ENCODE measurements around the gene PLIN1.
"Not testable (repeated sequence)": the region's sequence is repeated elsewhere in the genome, so short reads cannot be mapped to it uniquely, and the experiment has no call there.

Gene PLIN1, protein sequence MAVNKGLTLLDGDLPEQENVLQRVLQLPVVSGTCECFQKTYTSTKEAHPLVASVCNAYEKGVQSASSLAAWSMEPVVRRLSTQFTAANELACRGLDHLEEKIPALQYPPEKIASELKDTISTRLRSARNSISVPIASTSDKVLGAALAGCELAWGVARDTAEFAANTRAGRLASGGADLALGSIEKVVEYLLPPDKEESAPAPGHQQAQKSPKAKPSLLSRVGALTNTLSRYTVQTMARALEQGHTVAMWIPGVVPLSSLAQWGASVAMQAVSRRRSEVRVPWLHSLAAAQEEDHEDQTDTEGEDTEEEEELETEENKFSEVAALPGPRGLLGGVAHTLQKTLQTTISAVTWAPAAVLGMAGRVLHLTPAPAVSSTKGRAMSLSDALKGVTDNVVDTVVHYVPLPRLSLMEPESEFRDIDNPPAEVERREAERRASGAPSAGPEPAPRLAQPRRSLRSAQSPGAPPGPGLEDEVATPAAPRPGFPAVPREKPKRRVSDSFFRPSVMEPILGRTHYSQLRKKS

DNA sequence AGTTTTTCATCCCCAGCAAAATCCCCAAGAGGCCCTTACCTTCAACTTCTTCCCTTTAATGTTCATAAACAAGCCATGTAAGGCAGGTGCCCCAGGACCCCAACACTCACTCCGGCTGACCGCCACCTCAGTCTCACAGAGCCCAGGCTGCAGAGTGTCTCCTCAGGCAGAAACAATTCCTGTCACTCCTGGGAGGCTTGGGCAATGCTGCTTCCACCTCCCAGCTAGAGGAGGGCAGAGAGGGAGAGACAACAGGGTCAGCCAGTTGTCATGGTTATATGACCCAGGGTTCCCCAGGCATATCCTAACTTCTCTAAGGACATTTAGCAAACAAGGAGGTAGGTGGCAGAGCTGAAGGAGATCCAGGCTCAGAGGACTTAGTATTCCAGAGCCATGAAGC is at the start of gene PLIN1:
TSS of gene PLIN1 (minus strand) at position 156 of the 400 bp plus-strand sequence. CDS start 1,878 bp downstream, outside the sequence.
- DNase-seq: no peak

- DNase-seq: no peak
Measured at GRCh38 chr15:89728254-89728653, 49.1 kb upstream of the PLIN1 start.

DNA sequence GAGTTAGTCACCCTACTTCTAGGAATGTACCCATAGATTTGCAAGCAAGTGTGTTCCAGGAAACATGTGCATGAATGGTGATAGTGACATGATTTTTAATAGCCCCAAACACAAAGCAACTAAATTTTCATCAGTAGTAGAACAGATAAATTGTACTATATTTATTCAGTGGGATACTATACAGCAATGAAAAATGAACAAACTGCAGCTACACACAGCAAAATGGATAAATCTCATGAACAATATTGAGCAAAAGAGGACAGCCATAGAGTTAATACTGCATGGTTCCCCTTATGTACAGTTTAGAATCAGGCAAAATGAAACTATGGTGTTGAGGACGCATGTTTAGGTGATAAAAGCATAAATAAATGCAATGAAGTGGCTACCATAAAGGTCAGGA is 45.9 kb upstream of the PLIN1 start:
- no peak for DNase-seq

DNA sequence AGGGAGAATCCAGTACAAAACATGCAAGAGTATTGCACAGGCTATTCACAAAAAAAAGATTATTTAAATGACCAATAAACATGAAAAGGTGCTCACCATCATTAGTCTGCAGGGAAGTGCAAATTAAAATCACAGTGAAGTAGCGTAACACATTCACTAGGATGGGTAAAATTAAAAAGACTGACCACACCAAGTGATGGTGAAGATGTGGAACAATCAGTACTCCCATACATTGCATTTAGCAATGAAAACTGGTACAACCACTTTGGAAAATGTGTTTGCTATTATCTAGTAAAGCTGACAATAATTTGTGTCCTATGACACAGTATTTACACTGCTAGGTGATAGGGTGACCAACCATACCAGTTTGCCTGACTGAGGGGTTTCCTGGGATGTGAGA is 45.5 kb upstream of the PLIN1 start:
- no peak for DNase-seq

DNA sequence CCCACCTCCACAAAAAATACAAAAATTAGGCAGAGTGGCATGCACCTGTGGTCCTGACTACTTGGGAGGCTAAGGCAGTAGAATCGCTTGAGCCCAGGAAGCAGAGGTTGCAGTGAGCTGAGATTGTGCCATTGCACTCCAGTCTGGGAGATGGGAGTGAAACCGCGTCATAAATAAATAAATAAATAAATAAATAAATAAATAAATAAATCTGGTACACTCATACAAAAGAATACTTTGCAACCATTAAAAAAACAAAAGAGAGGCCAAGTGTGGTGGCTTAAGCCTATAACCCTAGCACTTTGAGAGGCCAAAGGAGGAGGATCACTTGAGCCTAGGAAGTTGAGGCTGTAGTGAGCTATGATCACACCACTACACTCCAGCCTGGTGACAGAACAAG is 43.9 kb upstream of the PLIN1 start:
- no peak for DNase-seq

- no peak for DNase-seq
Measured at GRCh38 chr15:89714775-89715174, 35.6 kb upstream of the PLIN1 start.

- no peak for DNase-seq
Measured at GRCh38 chr15:89707577-89707976, 28.4 kb upstream of the PLIN1 start.

DNA sequence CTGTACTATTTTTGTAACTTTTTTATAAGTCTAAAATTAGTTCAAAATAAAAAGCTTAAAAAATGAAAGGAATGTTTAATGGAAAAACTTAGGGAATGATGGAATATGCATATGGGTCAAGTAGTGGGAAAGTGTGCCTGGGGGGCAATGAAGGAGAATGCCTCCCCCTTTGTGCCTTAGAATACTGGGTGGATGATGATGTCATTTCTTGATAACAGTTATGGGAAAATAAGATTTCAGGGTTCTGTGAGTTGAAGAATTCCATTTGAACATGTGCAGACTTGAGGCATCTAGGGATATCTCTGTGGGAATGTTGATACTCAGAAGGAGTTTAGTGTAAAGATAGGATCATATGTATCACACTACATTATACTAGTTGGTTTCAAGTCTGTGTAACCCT is 25.2 kb upstream of the PLIN1 start:
- DNase-seq: no peak

DNA sequence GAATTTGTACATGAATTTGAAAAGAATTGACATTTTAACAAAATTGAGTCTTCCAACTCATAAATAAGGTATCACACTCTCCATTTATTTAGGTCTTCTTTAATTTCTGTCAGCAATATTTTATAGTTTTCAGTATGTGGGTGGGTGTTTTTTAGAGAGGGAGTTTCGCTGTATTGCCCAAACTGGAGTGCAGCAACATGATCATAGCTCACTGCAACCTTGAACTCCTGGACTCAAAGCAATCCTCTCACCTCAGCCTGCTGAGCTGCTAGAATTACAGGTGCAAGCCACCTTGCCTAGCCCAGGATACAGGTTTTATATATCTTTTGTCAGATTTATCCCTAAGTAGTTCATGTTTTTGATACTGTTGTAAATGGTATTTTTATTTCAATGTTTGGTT is 16.0 kb upstream of the PLIN1 start:
- no peak for DNase-seq

- DNase-seq: no peak
Measured at GRCh38 chr15:89693696-89694095, 14.5 kb upstream of the PLIN1 start.

DNA sequence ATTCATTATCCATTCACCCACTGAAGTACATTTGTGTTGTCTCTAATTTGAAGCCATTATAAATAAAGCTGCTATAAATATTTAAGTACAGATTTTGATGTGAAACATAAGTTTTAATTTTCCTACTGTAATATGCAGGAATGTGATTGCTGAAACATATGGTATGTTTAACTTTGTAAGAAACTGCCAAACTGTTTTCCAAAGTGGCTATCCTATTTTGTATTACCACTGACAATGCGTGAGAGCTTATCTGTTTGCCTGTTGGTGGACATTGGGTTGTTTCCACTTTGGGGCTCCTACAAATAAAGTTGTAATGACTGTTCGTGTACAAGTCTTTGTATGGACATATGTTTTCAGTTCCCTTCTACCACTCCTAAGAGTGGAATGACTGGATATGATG is 13.9 kb upstream of the PLIN1 start:
- no peak for DNase-seq

- DNase-seq: peak; percentile 79
Measured at GRCh38 chr15:89690276-89691218, 11.4 kb upstream of the PLIN1 start, which contains the start of the genes PEX11A and WDR93. TSS of gene PEX11A (minus strand) at chr15:89690754. CDS start at chr15:89690632, 122 bp downstream. TSS of gene WDR93 (plus strand) at chr15:89690811. CDS start at chr15:89701747, 10,936 bp downstream.

DNA sequence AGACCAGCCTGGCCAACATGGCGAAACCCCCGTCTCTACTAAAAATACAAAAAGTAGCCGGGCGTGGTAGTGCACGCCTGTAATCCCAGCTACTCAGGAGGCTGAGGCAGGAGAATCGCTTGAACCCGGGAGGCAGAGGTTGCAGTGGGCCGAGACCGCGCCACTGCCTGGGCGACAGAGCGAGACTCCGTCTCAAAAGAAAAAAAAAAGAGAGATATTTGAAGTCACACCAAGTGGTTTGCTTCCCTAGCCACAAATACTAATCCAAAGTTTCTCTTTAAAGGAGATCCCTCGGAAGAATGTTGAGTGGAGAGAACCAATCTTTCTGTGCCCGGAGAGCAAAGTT is 10.7 kb upstream of the PLIN1 start:
- not testable (repeated sequence) for DNase-seq

DNA sequence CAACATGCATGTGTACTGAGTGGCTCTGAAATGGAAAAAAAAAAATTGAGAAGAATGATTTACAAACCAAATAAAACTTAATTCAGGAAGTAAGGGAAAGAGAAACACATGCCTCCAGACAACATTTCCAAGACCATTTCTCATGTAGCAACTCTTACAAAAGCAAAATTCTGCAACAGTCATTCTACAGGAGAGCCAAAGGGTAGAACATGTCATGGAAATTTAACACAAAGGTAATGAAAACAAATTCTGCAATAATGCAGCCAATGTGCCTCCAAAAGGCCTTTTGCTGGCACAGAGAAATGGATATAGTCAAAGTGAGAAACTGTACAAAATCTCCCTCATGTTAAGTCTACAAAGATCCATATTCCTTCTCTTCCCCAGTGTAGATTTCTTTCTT is 7.4 kb upstream of the PLIN1 start:
- no peak for DNase-seq

GRCh38 chr15:89685995-89686394 is 6.8 kb upstream of the PLIN1 start:
- DNase-seq: no peak

DNA sequence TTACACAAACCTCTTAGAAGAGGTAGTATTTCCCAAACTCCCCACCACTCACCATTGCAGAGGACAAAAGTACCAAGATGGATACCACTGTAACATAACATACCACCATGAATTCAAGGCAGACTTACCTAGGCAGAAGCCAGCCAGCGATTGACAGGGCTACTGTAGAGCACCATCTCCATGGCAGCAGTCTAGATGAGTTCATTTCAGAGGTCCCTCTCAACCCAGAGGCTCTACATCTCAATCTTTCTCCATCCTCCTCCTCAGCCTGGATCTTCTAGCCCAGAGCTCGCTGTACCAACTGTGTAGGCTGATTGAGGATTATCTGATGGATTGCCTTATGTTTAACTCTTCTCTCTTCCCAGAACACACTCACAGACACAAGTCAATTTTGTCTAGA is 2.0 kb upstream of the PLIN1 start:
- no peak for DNase-seq

- no peak for DNase-seq
Measured at GRCh38 chr15:89680282-89680873, 1.2 kb upstream of the PLIN1 start.

DNA sequence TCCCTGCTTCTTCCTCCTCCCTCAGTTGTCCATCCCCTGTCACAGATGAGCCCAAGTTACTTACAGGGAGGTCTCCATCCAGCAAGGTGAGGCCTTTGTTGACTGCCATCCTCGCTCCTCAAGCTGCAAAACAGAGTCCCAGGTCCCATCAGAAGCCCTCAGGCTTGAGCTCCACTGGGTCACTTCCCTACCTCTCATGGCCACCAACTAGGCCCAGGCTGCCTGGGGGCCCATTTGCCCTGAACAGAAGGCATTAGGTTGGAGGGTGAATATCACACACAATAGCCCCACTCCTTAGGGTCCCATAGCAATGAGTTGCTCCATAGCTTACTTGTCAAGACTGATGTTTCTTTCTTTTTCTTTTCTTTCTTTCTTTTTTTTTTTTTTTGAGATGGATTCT is 1.8 kb downstream of the PLIN1 start:
- no peak for DNase-seq

- no peak for DNase-seq
Measured at GRCh38 chr15:89675606-89676005, 3.6 kb downstream of the PLIN1 start.

GRCh38 chr15:89674526-89674925 is 4.6 kb downstream of the PLIN1 start:
- DNase-seq: no peak

DNA sequence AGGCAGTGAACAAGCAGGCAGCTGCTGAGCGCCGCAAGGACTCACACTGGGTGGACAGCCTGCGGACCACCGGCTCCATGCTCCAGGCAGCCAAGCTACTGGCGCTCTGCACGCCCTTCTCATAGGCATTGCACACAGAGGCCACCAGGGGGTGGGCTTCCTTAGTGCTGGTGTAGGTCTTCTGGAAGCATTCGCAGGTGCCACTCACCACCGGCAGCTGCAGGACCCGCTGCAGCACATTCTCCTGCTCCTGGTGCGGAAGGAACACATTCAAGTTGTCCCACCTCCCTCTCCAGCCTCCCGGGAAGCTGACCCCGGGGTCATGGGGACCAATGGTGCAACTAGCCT is 6.0 kb downstream of the PLIN1 start:
- DNase-seq: no peak

DNA sequence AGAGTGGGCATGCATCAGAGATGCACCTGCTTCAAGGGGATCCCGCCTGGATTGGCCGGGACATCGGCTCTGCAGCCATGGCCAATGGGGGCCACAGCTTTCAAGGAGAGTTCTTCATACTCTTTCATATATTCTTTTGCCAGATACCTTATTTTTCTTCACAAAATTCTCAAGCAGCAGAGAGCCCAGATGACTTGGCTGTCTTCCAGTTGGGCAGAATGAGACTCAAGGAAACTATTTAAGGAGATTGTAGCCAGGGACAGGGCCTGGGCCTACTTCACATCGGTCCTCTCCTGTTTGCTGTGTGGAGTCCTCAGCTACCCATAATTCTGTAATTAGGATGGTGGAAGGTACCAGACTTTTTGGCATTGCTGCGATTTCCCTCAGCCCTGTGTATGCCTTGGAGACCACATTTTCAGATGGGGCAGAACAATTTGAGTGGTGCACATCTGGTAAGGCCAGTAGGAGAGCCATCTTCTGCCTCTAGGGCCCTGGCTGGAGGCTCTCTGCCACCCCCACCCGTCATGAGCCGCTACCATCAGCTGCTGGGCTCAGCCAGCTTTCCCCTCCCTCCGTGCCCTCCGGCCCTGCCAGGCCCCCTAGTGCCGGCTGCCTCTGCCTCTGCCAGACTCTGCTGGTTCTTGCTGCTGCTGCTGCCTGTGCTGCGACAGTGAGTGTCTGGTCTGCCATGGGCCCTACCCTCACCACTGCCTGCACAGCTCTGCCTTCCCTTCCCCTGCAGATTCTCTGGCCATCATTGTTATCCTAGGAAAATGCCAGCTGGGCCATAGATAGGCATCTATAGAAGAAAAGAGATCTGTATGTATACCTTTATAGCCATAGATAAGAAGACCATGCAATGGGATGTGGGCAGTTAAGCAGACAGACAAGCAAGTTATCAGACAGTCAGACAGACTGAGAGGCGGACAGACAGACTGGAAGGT is 6.7 kb downstream of the PLIN1 start:
- no peak for DNase-seq
